ENCODE measurements around the gene SPAAR. TPM values are rescaled to one million over a fixed set of nuclear protein-coding genes. Genes with fewer than 3 reads are reported as not detected.
A peak's percentile ranks its signal among the peaks of the same experiment; 100 is the strongest.

Gene SPAAR
- total RNA-seq, 1 donor from 2014 or later, result 13.5 TPM

- intact Hi-C loops (cut with DNase I), result no loop called here
- DNase-seq (no peak), ATAC-seq (peak; percentile 52)
- Histone ChIP-seq H3K27me3 (no peaks in the 10 kb centered on the region), H3K36me3 (no peaks in the 10 kb centered on the region), H3K4me1 (peaks cover 15% of the 10 kb centered on the region), H3K27ac (peak overlapping the region; percentile 4), H3K4me3 (no peak overlapping the region), H3K9me3 (no peaks in the 10 kb centered on the region)
- no peak for TF ChIP-seq CTCF (IDR thresholded peaks at IDR 0.05)
Measured at GRCh38 chr9:35940458-35941407, 31.4 kb downstream of the SPAAR start.

- H3K4me3 ChIP-seq, result no peak overlapping the region
- TF ChIP-seq CTCF (IDR thresholded peaks at IDR 0.05), result no peak
- H3K36me3 ChIP-seq, result no peaks in the 10 kb centered on the region
- H3K9me3 ChIP-seq, result no peaks in the 10 kb centered on the region
- intact Hi-C loops (cut with DNase I), result no loop called here
- ATAC-seq (no peak), DNase-seq (no peak)
- H3K27ac ChIP-seq, result no peak overlapping the region
- H3K27me3 ChIP-seq, result no peaks in the 10 kb centered on the region
- peaks cover 9% of the 10 kb centered on the region for H3K4me1 ChIP-seq
Measured at GRCh38 chr9:35942286-35942685, 33.0 kb downstream of the SPAAR start.

GRCh38 chr9:35944173-35944572 lies 34.9 kb downstream of the SPAAR start:
- TF ChIP-seq CTCF (IDR thresholded peaks at IDR 0.05), result no peak
- Histone ChIP-seq H3K27ac (no peak overlapping the region), H3K4me3 (no peak overlapping the region), H3K27me3 (no peaks in the 10 kb centered on the region), H3K4me1 (peaks cover 16% of the 10 kb centered on the region), H3K9me3 (no peaks in the 10 kb centered on the region), H3K36me3 (no peaks in the 10 kb centered on the region)
- ATAC-seq, result no peak
- no peak for DNase-seq
- intact Hi-C loops (cut with DNase I), result no loop called here

- intact Hi-C loops (cut with DNase I), result loop anchor here (5.0 kb wide), 1 partner anchor 38 kb away; the partner anchor contains the start of genes HRCT1 and SPAAR
- no peaks in the 10 kb centered on the region for H3K36me3 ChIP-seq
- no peak for TF ChIP-seq CTCF (IDR thresholded peaks at IDR 0.05)
- H3K27ac ChIP-seq, result peak overlapping the region; percentile 60
- ATAC-seq (peak; percentile 18), DNase-seq (no peak)
- H3K9me3 ChIP-seq, result no peaks in the 10 kb centered on the region
- H3K27me3 ChIP-seq, result no peaks in the 10 kb centered on the region
- no peak overlapping the region for H3K4me3 ChIP-seq
- H3K4me1 ChIP-seq, result peaks cover 23% of the 10 kb centered on the region
Measured at GRCh38 chr9:35944841-35945240, 35.6 kb downstream of the SPAAR start.

GRCh38 chr9:35945341-35946018 lies 36.2 kb downstream of the SPAAR start:
- H3K27me3 ChIP-seq, result no peaks in the 10 kb centered on the region
- peak; percentile 86 for DNase-seq
- peak overlapping the region; percentile 11 for H3K4me3 ChIP-seq
- peaks cover 28% of the 10 kb centered on the region for H3K4me1 ChIP-seq
- TF ChIP-seq CTCF (IDR thresholded peaks at IDR 0.05), result peak; percentile 83
- peak; percentile 80 for ATAC-seq
- no peaks in the 10 kb centered on the region for H3K9me3 ChIP-seq
- H3K27ac ChIP-seq, result peak overlapping the region; percentile 60
- intact Hi-C loops (cut with DNase I), result loop anchor here (5.0 kb wide), 1 partner anchor 38 kb away; the partner anchor contains the start of genes HRCT1 and SPAAR
- H3K36me3 ChIP-seq, result no peaks in the 10 kb centered on the region

Measured in upper lobe of right lung (tissue), 1 donor.